Astrocyte (in vitro differentiated cells and primary cell): Measurements from ENCODE around the gene STX7. TPM values are rescaled to one million over a fixed set of nuclear protein-coding genes. Genes with fewer than 3 reads are reported as not detected.

Experiments
- DNase-seq: peaks from one replicate; pipeline ENCODE4 v3.0.0-alpha.2; 2010; ENCODE audit warnings: low read depth
- FAIRE-seq: peaks from 2 replicates; lab custom pipeline; 2011; peaks lifted over from hg19 to GRCh38; lab: Jason Lieb, UNC
- H2AFZ ChIP-seq: 2 replicates; pipeline ENCODE4 v1.6.0; 2012; ENCODE audit warnings: low read depth, low read length, inconsistent platforms
- H3K27ac ChIP-seq: 2 replicates; pipeline ENCODE4 v1.5.1; 2011; ENCODE audit warnings: low read depth, low read length, inconsistent platforms
- H3K27me3 ChIP-seq: 2 replicates; pipeline ENCODE4 v1.6.0; 2011; ENCODE audit warnings: low read length, inconsistent platforms; ENCODE audit not compliant: insufficient read depth
- H3K36me3 ChIP-seq: 2 replicates; pipeline ENCODE4 v1.5.1; 2011; ENCODE audit warnings: low read length, inconsistent platforms; ENCODE audit not compliant: insufficient read depth
- H3K4me1 ChIP-seq: 2 replicates; pipeline ENCODE4 v1.5.1; 2011; ENCODE audit warnings: low read length, inconsistent platforms; ENCODE audit not compliant: insufficient read depth
- H3K4me2 ChIP-seq: 2 replicates; pipeline ENCODE4 v1.6.0; 2012; ENCODE audit warnings: low read length, inconsistent platforms
- H3K4me3 ChIP-seq: 2 replicates; pipeline ENCODE4 v1.5.1; 2011; ENCODE audit warnings: low read depth, mild to moderate bottlenecking, low read length, inconsistent platforms; ENCODE audit not compliant: insufficient read depth
- H3K79me2 ChIP-seq: 2 replicates; pipeline ENCODE4 v1.6.0; 2012; ENCODE audit warnings: mild to moderate bottlenecking, low read length, inconsistent platforms; ENCODE audit not compliant: insufficient read depth
- H3K9ac ChIP-seq: 2 replicates; pipeline ENCODE4 v1.6.0; 2012; ENCODE audit warnings: mild to moderate bottlenecking, low read length, inconsistent platforms
- H3K9me3 ChIP-seq: 2 replicates; pipeline ENCODE4 v1.5.1; 2012; ENCODE audit warnings: low read depth, mild to moderate bottlenecking, low read length, inconsistent platforms; ENCODE audit not compliant: insufficient read depth
- H4K20me1 ChIP-seq: 2 replicates; pipeline ENCODE4 v1.6.0; 2012; ENCODE audit warnings: low read length, inconsistent platforms; ENCODE audit not compliant: insufficient read depth
- H3K27ac Mint-ChIP-seq: one replicate; pipeline ENCODE4 v1.8.0; 2021; ENCODE audit warnings: mild to moderate bottlenecking, mixed read lengths; ENCODE audit not compliant: unreplicated experiment
- H3K27me3 Mint-ChIP-seq: one replicate; pipeline ENCODE4 v1.8.0; 2021; ENCODE audit warnings: low read depth, mixed read lengths; ENCODE audit not compliant: unreplicated experiment
- H3K36me3 Mint-ChIP-seq: one replicate; pipeline ENCODE4 v1.8.0; 2021; ENCODE audit warnings: low read depth, mixed read lengths; ENCODE audit not compliant: unreplicated experiment
- H3K4me1 Mint-ChIP-seq: one replicate; pipeline ENCODE4 v1.8.0; 2021; ENCODE audit warnings: low read depth, mixed read lengths; ENCODE audit not compliant: unreplicated experiment
- H3K4me3 Mint-ChIP-seq: one replicate; pipeline ENCODE4 v1.8.0; 2021; ENCODE audit warnings: mild to moderate bottlenecking, moderate library complexity, mixed read lengths; ENCODE audit not compliant: unreplicated experiment
- H3K9me3 Mint-ChIP-seq: one replicate; pipeline ENCODE4 v1.8.0; 2021; ENCODE audit warnings: mild to moderate bottlenecking, mixed read lengths; ENCODE audit not compliant: unreplicated experiment
- CTCF ChIP-seq: IDR thresholded peaks from 2 replicates; pipeline ENCODE4 v1.5.1; 2011; ENCODE audit warnings: low read depth, mild to moderate bottlenecking, inconsistent platforms, low read length, moderate library complexity; ENCODE audit not compliant: insufficient read depth
- EZH2 ChIP-seq: IDR thresholded peaks from 2 replicates; pipeline ENCODE4 v1.6.1; 2012; ENCODE audit warnings: mild to moderate bottlenecking, low read length, inconsistent platforms; ENCODE audit not compliant: insufficient read depth
- total RNA-seq: library from RNA; stranded (reverse); gene quantifications from 2 replicates; pipeline ENCODE4 v1.2.1, GENCODE V29; 2021

Gene STX7
- total RNA-seq, 1 donor from 2014 or later = 62.1 TPM

DNA sequence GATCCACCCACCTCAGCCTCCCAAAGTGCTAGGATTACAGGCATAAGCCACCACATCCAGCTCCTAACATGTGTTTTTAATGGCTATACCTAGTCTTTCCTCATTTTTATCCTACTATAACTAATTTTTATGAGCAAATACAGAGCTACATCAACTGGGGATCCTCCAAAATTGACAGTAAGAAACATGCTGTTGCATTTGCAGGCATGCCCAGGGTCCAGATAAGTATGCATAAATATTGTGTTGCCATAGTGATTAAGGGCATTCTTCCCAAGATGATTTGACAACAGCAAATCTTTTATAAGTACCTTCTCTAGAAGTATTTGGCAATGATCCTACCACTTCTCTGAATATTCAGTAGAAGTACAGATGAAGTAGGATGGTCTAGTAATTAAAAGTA is 69.7 kb downstream of the STX7 start:
- no peaks in the 10 kb centered on the region for H3K9me3 ChIP-seq
- H3K79me2 ChIP-seq = no peaks in the 10 kb centered on the region
- peaks cover 11% of the 10 kb centered on the region for H3K4me1 Mint-ChIP-seq
- no peak overlapping the region for H3K4me3 ChIP-seq
- H4K20me1 ChIP-seq = no peaks in the 10 kb centered on the region
- no peak overlapping the region for H3K9ac ChIP-seq
- no peak overlapping the region for H3K27ac ChIP-seq
- no peak overlapping the region for H3K4me3 Mint-ChIP-seq
- no peak overlapping the region for H3K27ac Mint-ChIP-seq
- H3K36me3 Mint-ChIP-seq = no peaks in the 10 kb centered on the region
- peaks cover 6% of the 10 kb centered on the region for H3K9me3 Mint-ChIP-seq
- H3K27me3 ChIP-seq = no peaks in the 10 kb centered on the region
- DNase-seq (peak; percentile 59), FAIRE-seq (no peak)
- H3K4me2 ChIP-seq = no peak overlapping the region
- no peak for TF ChIP-seq CTCF
- TF ChIP-seq EZH2 = no peak
- H3K4me1 ChIP-seq = peaks cover 9% of the 10 kb centered on the region
- H2AFZ ChIP-seq = no peak overlapping the region
- no peaks in the 10 kb centered on the region for H3K27me3 Mint-ChIP-seq
- no peaks in the 10 kb centered on the region for H3K36me3 ChIP-seq

DNA sequence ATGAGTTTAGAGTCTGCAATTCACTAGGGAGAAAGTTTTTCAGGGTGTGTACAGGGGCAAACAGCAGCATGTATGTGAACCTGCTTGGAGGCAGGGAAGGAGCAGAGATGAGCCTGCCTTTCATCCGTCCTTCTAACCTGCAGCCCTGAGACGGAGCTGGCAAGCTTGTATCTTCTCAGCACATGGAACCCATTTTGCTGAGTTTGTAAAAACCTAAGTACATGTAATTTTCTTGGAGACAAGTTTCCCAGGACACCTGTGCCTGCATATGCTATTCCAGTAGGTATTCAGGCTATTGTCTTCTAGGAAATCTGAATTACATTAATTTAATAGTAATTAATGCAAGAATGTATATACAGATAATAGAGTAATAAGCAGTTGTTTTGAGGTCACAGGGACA is 82.8 kb downstream of the STX7 start:
- Histone ChIP-seq H3K27ac (no peak overlapping the region), H3K27me3 (no peaks in the 10 kb centered on the region), H3K36me3 (no peaks in the 10 kb centered on the region), H3K4me3 (no peak overlapping the region), H3K4me1 (no peaks in the 10 kb centered on the region), H4K20me1 (no peaks in the 10 kb centered on the region), H2AFZ (no peak overlapping the region), H3K4me2 (no peak overlapping the region), H3K9me3 (no peaks in the 10 kb centered on the region), H3K9ac (no peak overlapping the region), H3K79me2 (no peaks in the 10 kb centered on the region)
- TF ChIP-seq EZH2 = no peak
- TF ChIP-seq CTCF = no peak
- no peak for FAIRE-seq
- Mint-ChIP-seq H3K27ac (no peak overlapping the region), H3K4me3 (no peak overlapping the region), H3K27me3 (no peaks in the 10 kb centered on the region), H3K4me1 (no peaks in the 10 kb centered on the region), H3K36me3 (no peaks in the 10 kb centered on the region), H3K9me3 (peaks cover 8% of the 10 kb centered on the region)
- DNase-seq = no peak

DNA sequence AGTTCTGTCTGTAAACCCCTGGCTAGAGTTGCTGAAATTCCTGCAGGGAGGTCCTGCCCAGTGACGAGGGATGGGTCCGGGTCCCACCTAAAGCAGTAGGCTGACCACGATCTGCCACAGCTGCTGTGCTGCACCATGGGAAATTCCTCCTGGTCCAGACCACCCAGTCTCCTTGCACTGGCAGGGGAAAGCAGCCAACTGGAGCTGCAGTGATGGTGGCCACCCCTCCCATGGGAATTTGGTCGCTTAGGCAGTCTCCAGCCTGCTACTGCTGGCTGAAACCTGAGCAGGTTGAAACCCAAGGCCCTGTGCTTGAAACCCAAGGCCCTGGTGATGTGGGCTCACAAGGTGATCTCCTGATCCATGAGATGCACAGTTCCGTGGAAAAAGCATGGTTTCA is 87.7 kb downstream of the STX7 start:
- no peak for FAIRE-seq
- Histone ChIP-seq H3K27me3 (no peaks in the 10 kb centered on the region), H2AFZ (no peak overlapping the region), H3K79me2 (no peaks in the 10 kb centered on the region), H3K27ac (no peak overlapping the region), H3K36me3 (no peaks in the 10 kb centered on the region), H3K9me3 (no peaks in the 10 kb centered on the region), H3K4me3 (no peak overlapping the region), H3K4me1 (no peaks in the 10 kb centered on the region), H3K4me2 (no peak overlapping the region), H4K20me1 (no peaks in the 10 kb centered on the region), H3K9ac (no peak overlapping the region)
- Mint-ChIP-seq H3K9me3 (peaks cover 20% of the 10 kb centered on the region), H3K36me3 (peaks cover 5% of the 10 kb centered on the region), H3K4me3 (no peak overlapping the region), H3K4me1 (no peaks in the 10 kb centered on the region), H3K27me3 (no peaks in the 10 kb centered on the region), H3K27ac (no peak overlapping the region)
- no peak for DNase-seq
- TF ChIP-seq CTCF (no peak), EZH2 (no peak)
